Uterus (tissue), 4 donors: ENCODE data around the gene SHISA4. TPM values are rescaled to one million over a fixed set of nuclear protein-coding genes. Genes with fewer than 3 reads are reported as not detected.
A peak's percentile ranks its signal among the peaks of the same experiment; 100 is the strongest.

ENCODE experiments used
- DNase-seq, 2 donors: peaks; one replicate each; pipeline ENCODE4 v3.0.0-alpha.2; 2019 to 2020
- H3K27ac ChIP-seq, 2 donors: fragments of 200-600 bp; sonication (generic); 1 replicate in 1 of 2; 2 replicates in 1 of 2; pipeline ENCODE4 v1.5.1; 2016 to 2018
- H3K27me3 ChIP-seq, 2 donors: fragments of 200-600 bp; sonication (generic); one replicate each; pipeline ENCODE4 v1.5.1; 2018 to 2019; ENCODE audit warnings: control low read depth in 1 of 2
- H3K36me3 ChIP-seq, 2 donors: fragments of 200-600 bp; sonication (generic); one replicate each; pipeline ENCODE4 v1.5.1; 2019; ENCODE audit warnings: control low read depth in 1 of 2
- H3K4me1 ChIP-seq, 2 donors: fragments of 200-600 bp; sonication (generic); one replicate each; pipeline ENCODE4 v1.5.1; 2018 to 2019; ENCODE audit warnings: control low read depth in 1 of 2
- H3K4me3 ChIP-seq, 2 donors: fragments of 200-600 bp; sonication (generic); 1 replicate in 1 of 2; 2 replicates in 1 of 2; pipeline ENCODE4 v1.5.1; 2018 to 2019; ENCODE audit warnings: mild to moderate bottlenecking in 1 of 2
- H3K9me3 ChIP-seq, 2 donors: fragments of 200-600 bp; sonication (generic); one replicate each; pipeline ENCODE4 v1.5.1; 2019; ENCODE audit warnings: control low read depth in 1 of 2
- POLR2A ChIP-seq, 2 donors: fragments of 450-650 bp; IDR thresholded peaks; one replicate each; pipeline ENCODE4 v1.6.1; 2016; ENCODE audit warnings: antibody characterized with exemption in 2 of 2, mild to moderate bottlenecking in 1 of 2, moderate library complexity in 1 of 2
- intact Hi-C: fragments of 100-400 bp; cut with DNase I; formaldehyde crosslinking; loops from one replicate; pipeline ENCODE4 v1.15.1; 2023; ENCODE audit warnings: low total_unique reads
- total RNA-seq, 4 donors: library from RNA; depleted of rRNA in 3 of 4; stranded (reverse); fragments of >200 nt in 3 of 4; gene quantifications; one replicate each; pipeline versions ENCODE4 v1.1.0 to v1.2.4, GENCODE V29; 2014 to 2023
- TF ChIP-seq, protein P1 (sequence below), 4 experiments: fragments of 200-600 bp in 2 of 4; fragments of 450-650 bp in 2 of 4; sonication (generic) in 2 of 4; IDR thresholded peaks; one replicate each; pipeline ENCODE4 v1.5.1; 2016 to 2019; ENCODE audit warnings: antibody characterized with exemption in 4 of 4, mild to moderate bottlenecking in 2 of 4, moderate library complexity in 1 of 4
- donor health status: DM: yes; HTN: yes; CAD: no.

Gene SHISA4
- total RNA-seq, 4 donors from 2014 or later, result 2.1 to 52.8 (median 12.0) TPM

DNA sequence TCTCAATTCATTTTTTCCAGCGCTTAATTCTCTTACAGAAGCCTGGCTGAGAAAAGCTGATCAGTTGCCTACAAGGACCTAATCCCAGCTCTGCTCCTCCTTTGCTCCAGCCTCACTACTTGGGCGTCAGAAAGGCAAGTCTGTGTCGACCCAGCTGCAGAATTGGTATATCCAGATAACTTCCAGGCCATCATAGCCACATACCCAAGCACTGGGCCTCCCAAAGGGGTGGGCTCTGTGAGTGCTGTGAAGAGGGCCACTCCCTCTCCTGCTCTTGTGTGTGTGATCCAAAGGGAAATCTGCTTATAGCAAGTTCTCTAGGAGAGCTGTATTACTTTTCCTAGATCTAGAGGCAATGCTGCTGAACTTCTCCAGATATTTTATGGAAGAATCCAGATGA is 39.6 kb downstream of the SHISA4 start:
- TF ChIP-seq, protein P1, sequence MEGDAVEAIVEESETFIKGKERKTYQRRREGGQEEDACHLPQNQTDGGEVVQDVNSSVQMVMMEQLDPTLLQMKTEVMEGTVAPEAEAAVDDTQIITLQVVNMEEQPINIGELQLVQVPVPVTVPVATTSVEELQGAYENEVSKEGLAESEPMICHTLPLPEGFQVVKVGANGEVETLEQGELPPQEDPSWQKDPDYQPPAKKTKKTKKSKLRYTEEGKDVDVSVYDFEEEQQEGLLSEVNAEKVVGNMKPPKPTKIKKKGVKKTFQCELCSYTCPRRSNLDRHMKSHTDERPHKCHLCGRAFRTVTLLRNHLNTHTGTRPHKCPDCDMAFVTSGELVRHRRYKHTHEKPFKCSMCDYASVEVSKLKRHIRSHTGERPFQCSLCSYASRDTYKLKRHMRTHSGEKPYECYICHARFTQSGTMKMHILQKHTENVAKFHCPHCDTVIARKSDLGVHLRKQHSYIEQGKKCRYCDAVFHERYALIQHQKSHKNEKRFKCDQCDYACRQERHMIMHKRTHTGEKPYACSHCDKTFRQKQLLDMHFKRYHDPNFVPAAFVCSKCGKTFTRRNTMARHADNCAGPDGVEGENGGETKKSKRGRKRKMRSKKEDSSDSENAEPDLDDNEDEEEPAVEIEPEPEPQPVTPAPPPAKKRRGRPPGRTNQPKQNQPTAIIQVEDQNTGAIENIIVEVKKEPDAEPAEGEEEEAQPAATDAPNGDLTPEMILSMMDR (IDR thresholded peaks at IDR 0.05), result no peak
- no peak for TF ChIP-seq POLR2A (IDR thresholded peaks at IDR 0.05)
- Histone ChIP-seq H3K4me1 (peaks cover 0 to 13% of the 10 kb centered on the region in 2 donors), H3K36me3 (no peaks in the 10 kb centered on the region), H3K9me3 (no peaks in the 10 kb centered on the region), H3K27ac (peak overlapping the region; percentile 75 to 78), H3K4me3 (no peak overlapping the region), H3K27me3 (no peaks in the 10 kb centered on the region)
- DNase-seq, result no peak
- intact Hi-C loops, result no loop called here

DNA sequence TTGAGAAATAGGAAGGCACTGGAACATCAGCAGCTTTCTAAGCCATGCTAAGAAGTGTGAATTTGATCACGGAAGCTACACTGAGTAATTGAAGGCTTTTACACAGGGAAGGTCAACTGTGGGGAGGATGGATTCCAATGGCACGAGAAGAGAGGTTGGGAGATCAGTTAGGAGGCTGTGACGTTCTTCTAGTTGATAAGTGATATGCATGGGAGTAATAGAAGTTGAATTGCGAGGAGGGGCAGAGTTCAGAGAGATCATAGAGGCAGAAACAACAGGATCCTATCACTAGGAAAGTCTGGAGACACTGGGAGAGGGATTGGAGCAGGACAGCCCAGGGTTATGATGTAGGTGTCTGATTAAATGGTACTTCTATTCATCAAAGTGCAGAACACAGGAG is 41.4 kb downstream of the SHISA4 start:
- no peak for TF ChIP-seq POLR2A (IDR thresholded peaks at IDR 0.05)
- TF ChIP-seq, protein P1 (IDR thresholded peaks at IDR 0.05), result no peak
- peak overlapping the region; percentile 45 to 67 for H3K27ac ChIP-seq
- no peak overlapping the region for H3K4me3 ChIP-seq
- no peak for DNase-seq
- no peaks in the 10 kb centered on the region for H3K9me3 ChIP-seq
- no peaks in the 10 kb centered on the region for H3K27me3 ChIP-seq
- intact Hi-C loops, result no loop called here
- no peaks in the 10 kb centered on the region for H3K36me3 ChIP-seq
- peaks cover 0 to 13% of the 10 kb centered on the region in 2 donors for H3K4me1 ChIP-seq

DNA sequence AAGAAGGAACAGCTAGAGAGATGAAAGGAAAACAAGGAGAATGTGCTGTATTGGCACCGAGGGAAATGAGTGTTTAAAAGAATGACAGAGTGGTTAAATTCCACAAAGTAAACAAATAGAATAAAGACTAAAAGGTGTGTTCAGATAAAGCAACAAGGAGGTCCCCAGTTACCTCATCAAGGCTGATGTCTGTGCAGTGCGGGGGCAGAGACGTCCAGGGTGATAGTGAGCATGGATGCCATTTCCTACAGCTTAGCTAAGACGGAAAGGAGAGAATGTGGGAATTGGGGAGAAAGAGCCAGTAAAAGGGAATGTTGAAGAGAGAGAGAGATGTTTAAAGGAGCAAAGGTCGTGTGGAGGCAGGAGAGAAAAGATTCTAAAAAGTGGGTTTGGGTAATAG is 42.1 kb downstream of the SHISA4 start:
- peaks cover 0 to 12% of the 10 kb centered on the region in 2 donors for H3K4me1 ChIP-seq

DNA sequence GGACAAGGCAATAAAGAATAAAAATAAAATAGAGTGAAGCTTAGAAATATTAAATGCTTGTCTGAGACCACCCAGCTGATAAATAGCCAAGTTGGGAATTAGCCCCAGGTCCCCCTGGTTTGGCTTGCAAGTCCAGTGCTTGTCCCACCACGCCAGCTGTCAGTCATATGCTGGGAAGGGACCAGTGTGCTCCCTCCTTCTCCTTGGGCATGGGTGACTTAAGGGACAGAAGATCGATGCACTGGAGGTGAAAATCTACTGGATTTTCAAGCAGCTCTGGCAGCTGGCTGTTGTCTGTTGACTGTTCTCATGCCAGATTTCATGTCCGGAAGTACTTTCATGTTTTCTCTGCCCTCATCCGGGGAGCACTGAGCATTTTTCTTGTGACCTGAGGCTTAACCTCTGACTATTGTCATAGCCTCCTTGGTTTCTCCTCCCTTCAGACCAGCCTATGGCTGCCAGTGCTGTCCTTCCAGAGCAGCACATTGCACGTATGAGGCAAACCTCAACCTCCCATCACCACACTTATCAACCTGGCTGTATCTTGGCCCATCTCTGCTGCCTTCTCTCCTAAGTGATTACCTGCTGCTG is 45.2 kb downstream of the SHISA4 start:
- Histone ChIP-seq H3K27me3 (no peaks in the 10 kb centered on the region), H3K4me1 (peaks cover 11 to 12% of the 10 kb centered on the region in 2 donors), H3K27ac (peak overlapping the region; percentile 56 to 94), H3K9me3 (no peaks in the 10 kb centered on the region), H3K36me3 (no peaks in the 10 kb centered on the region), H3K4me3 (no peak overlapping the region)
- no peak for DNase-seq
- TF ChIP-seq POLR2A (IDR thresholded peaks at IDR 0.05), result no peak
- TF ChIP-seq, protein P1 (IDR thresholded peaks at IDR 0.05), result no peak
- intact Hi-C loops, result no loop called here

More for the DNA sequence above, 42.1 kb downstream of the SHISA4 start:
- no peak overlapping the region for H3K4me3 ChIP-seq
- no peaks in the 10 kb centered on the region for H3K36me3 ChIP-seq
- DNase-seq, result no peak
- no peaks in the 10 kb centered on the region for H3K27me3 ChIP-seq
- intact Hi-C loops, result no loop called here
- no peak for TF ChIP-seq POLR2A (IDR thresholded peaks at IDR 0.05)
- TF ChIP-seq, protein P1 (IDR thresholded peaks at IDR 0.05), result no peak
- H3K27ac ChIP-seq, result peak overlapping the region; percentile 45 to 67
- H3K9me3 ChIP-seq, result no peaks in the 10 kb centered on the region

DNA sequence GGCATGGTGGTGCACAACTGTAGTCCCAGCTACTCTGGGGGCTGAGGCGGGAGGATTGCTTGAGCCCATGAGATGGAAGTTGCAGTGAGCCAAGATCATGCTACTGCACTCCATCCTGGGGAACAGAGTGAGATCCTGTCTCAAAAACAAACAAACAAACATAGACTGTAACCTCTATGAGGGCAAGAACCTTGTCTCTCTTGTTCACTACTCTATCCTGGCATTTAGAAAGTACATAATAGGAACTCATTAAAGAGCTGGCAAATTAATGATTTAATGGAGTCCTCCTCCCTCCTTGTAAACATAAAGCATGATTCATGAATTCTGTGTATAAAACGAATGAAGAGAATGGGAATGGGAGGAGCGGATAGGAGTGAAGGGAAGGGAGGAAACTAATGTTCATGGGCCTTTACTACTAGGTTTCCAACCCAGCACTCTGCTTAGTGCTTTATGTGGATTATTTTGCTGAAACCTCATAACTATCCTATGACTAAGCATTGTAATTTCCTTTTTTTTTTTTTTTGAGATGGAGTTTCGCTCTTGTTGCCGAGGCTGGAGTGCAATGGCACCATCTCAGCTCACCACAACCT is 49.0 kb downstream of the SHISA4 start:
- Histone ChIP-seq H3K27ac (peak overlapping the region; percentile 94 to 98), H3K9me3 (no peaks in the 10 kb centered on the region), H3K4me1 (peaks cover 11 to 12% of the 10 kb centered on the region in 2 donors), H3K36me3 (no peaks in the 10 kb centered on the region), H3K4me3 (peak overlapping the region in 1 of 2 donors; percentile 60), H3K27me3 (no peaks in the 10 kb centered on the region)
- TF ChIP-seq, protein P1 (IDR thresholded peaks at IDR 0.05), result no peak
- no peak for TF ChIP-seq POLR2A (IDR thresholded peaks at IDR 0.05)
- no peak for DNase-seq
- intact Hi-C loops, result no loop called here
